Measurements from ENCODE around the gene FNDC10.

The FNDC10 gene

DNA sequence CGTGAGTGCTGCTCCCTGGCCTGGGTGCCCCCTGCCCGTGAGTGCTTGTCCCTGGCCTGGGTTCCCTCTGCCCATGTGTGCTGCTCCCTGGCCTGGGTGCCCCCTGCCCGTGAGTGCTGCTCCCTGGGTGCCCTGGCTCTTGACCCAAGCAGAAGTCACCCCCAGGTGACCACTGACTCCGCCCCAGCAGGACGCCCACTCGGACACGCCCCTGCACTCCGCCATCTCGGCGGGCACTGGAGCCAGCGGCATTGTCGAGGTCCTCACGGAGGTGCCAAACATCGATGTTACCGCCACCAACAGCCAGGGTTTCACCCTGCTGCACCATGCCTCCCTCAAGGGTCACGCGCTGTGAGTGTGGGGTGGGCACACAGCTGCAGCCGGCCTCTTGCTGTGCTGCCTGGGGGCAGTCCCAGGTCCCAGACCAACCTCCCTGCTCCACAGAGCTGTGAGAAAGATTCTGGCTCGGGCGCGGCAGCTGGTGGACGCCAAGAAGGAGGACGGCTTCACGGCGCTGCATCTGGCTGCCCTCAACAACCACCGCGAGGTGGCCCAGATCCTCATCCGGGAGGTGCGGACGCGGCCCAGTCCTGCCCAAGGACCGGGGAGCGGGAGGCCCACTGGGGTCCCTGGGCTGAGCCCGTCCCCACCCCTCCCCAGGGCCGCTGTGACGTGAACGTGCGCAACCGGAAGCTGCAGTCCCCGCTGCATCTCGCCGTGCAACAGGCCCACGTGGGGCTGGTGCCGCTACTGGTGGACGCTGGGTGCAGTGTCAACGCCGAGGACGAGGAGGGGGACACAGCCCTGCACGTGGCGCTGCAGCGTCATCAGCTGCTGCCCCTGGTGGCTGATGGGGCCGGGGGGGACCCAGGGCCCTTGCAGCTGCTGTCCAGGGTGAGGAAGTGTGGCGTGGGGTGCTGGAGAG lies 28.2 kb upstream of the FNDC10 start:
- no peak for DNase-seq (ENCODE audit: low read depth in 2 of 2)

DNA sequence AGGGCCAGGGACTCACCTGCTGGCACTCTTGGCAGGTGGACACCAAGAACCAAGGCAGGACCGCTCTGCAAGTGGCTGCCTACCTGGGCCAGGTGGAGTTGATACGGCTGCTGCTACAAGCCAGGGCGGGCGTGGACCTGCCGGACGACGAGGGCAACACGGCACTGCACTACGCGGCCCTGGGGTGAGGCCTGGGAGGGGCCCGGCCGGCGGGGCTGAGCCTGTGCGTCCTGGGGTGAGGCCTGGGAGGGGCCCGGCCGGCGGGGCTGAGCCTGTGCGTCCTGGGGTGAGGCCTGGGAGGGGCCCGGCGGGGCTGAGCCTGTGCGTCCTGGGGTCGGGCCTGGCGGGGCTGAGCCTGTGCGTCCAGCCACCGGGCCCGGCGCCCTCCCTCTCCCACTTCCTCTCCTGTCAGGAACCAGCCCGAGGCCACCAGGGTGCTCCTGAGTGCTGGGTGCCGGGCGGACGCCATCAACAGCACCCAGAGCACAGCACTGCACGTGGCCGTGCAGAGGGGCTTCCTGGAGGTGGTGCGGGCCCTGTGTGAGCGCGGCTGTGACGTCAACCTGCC lies 27.4 kb upstream of the FNDC10 start:
- no peak for DNase-seq (ENCODE audit: low read depth in 2 of 2)

DNA sequence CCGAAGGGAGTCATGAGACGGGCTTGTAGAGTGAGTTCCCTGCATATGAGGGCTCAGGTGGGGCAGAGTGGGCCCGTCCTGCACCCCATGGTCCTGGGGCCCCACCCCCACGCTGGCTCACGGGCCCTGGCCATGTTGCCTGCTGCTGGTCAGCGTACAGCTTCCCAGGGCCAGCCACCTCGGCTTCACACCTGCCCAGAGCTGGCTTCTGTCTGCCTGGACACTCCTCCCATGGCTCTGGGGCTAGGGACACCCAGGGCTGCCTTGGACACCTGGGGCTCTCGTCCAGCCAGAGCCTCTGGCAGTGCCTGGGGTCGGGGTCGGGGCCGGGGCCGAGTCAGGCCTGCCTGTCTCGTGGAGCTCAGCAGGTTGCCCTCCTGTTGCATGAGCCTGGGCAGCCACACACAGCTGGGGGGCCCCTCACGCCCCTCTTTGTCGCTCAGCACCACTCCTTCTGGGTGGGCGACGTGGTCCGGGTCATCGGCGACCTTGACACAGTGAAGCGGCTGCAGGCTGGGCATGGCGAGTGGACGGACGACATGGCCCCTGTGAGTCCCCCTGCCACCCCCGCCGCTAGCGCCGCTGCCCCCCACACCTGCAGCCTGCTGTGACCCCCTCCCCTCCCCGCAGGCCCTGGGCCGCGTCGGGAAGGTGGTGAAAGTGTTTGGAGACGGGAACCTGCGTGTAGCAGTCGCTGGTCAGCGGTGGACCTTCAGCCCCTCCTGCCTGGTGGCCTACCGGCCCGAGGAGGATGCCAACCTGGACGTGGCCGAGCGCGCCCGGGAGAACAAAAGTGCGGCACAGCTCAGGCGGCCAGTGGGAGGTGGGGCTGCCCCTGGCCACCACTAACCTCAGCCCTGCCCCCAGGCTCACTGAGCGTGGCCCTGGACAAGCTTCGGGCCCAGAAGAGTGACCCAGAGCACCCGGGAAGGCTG lies 26.5 kb upstream of the FNDC10 start:
- DNase-seq (ENCODE audit: low read depth in 2 of 2): no peak

DNA sequence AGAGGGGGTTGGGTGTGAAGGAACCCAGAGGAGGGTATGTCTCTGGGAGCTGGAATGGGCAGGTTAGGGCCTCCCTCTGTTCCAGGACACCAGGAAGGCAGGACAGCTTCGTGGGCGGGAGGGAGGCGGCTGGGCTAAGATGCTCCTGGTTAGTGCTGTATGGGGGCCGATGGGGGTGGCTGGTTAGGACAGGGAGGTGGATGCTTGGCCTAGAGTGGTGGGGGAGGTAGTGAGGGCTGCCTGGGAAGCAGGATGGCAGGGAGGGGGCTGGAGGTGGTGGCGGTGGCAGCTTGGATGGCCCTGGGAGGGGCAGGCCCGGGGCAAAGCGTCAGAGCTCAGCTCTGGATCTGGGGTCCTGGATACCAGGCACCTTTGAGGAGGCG lies 25.9 kb upstream of the FNDC10 start:
- DNase-seq (ENCODE audit: low read depth in 2 of 2): no peak

DNA sequence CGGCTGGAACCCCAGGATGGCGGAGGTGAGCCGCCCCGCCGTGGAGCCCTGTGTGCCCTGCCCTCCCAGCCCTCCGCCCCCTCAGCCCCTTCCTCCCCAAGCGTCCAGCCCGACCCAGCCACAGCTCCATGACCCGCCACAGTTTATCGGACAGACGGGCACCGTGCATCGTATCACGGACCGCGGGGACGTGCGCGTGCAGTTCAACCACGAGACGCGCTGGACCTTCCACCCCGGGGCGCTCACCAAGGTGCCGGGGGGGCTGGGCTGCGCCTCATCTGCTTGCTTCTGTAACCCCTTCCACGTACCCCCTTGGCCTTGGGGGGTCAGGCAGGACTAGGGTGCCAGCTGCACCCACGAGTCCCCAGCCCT lies 25.5 kb upstream of the FNDC10 start:
- no peak for DNase-seq (ENCODE audit: low read depth in 2 of 2)

DNA sequence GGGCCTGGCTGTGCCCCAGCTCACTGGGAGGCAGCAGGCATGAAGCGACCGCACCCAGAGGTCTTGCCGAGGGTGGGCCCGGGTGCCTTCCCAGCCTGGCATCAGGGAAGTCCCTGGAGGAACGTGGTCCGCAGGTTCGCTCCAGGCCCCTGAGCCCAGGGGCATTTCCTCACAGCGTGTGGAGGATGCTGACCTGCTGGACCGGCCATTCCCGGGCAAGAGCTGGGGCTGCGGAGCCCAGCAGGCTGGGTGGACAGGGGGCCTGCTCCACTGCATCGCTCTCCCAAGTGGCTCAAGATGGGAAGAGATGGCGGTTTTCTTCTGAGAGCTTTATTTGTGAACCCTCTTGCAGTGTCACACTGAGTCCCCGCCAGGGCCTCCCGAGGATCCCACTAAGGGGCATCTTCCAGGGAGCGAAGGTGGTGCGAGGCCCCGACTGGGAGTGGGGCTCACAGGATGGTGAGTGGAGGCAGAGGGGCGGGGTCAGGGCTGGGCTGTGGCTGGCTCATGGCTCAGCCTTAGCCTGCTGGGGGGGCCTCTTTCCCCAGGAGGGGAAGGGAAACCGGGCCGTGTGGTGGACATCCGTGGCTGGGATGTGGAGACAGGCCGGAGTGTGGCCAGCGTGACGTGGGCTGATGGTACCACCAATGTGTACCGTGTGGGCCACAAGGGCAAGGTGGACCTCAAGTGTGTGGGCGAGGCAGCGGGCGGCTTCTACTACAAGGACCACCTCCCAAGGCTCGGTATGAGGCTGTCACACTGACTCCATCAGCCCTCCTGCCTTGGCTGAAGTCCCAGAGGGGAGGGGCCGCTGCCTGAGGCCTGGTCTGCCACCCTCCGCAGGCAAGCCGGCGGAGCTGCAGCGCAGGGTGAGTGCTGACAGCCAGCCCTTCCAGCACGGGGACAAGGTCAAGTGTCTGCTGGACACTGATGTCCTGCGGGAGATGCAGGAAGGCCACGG lies 24.8 kb upstream of the FNDC10 start:
- no peak for DNase-seq (ENCODE audit: low read depth in 2 of 2)

DNA sequence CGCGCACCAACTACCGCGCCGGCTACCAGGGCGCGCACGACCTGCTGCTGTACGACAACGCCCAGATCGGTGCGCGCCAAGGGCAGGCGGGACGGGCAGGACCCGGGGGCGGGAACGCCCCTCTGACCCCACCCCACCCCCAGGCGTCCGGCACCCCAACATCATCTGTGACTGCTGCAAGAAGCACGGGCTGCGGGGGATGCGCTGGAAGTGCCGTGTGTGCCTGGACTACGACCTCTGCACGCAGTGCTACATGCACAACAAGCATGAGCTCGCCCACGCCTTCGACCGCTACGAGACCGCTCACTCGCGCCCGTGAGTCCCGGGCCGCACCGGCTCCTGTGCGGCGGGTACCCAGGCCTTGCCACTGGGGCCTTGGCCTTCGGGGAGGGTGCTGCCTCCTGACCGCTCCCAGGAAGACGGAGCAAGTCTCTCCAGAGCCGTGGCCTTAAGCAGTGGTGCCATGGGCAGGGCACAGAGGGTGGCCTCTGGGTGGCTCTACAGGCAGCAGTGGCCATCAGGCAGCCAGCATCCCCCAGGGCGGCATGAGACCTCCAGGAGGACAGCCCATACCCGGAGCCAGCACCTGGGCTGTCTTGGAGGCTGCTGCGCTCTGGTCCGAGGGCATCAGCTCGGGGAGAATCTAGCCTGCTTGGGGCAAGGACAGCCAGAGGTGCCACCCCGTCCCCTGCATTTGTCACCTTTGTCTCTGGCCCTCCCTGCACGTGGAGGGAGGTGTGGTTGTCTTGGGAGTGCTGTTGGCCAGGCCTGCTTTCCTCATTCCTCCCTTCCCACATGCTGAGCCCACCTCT lies 23.9 kb upstream of the FNDC10 start:
- no peak for DNase-seq (ENCODE audit: low read depth in 2 of 2)

DNA sequence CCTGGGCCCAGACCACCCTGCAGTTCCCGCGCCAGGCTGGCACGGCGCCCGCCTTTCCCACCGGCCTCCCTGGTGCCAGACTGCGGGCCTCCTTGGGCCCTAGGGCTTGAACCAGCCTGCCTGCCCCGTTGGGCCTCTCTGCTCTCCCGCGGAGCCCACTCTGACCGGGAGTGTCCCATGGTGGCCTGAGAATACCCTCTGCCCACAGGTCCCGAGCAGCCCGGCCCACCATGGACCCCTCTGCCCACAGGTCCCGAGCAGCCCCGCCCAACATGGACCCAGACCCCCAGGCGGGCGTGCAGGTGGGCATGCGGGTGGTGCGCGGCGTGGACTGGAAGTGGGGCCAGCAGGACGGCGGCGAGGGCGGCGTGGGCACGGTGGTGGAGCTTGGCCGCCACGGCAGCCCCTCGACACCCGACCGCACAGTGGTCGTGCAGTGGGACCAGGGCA lies 23.3 kb upstream of the FNDC10 start:
- no peak for DNase-seq (ENCODE audit: low read depth in 2 of 2)

DNA sequence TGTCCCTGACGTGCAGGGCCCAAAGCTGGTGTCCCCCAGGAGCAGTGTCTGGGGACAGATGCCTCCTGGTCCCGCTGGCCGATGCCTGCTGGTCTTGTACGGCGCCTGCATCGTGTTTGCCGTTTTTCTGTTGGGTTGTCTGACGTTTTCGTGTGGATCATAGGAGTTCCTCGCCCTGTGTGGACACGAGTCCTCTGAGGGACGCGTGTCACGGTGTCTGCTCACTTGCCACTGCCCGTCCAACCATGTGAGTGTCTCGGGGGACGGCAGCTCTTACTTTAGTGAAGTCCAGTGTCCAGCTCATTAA lies 22.8 kb upstream of the FNDC10 start:
- no peak for DNase-seq (ENCODE audit: low read depth in 2 of 2)

DNA sequence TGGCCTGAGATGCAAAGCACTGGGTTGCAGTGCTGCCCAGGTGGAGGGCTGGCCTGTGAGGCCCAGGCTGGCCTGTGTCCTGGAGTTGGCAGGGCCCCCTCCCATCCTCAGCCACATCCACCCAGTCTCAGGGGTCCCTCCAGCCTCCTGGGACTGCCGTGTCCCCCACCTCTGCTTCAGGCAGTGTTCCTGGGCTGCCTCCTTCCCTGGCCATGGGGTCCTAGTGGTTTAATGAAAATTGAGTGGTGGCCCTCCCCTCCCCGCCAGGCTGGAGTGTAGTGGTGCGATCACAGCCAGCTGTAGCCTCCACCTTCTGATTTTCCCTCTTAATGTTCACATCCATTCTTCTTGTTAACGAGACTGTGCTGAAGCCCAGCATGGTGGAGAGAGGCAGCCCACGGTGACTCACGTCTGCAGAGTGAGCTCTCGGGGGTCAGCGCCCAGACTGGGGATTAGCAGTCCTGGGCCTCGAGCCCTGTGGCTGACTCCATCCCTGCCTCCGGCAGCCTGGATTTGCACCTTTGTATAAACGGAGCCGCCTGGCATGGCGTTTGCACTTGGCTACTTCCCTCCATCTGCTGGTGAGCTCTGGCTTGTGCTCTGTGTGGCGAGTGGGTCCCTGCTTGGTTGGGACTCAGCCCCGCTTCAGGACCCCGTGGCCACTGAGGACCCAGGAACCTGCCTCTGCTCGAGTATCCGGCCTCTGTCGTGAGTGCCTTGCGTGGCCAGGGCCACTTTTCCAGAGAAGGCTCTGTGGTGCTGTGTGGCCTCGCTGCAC lies 22.3 kb upstream of the FNDC10 start:
- DNase-seq (ENCODE audit: low read depth in 2 of 2): no peak

DNA sequence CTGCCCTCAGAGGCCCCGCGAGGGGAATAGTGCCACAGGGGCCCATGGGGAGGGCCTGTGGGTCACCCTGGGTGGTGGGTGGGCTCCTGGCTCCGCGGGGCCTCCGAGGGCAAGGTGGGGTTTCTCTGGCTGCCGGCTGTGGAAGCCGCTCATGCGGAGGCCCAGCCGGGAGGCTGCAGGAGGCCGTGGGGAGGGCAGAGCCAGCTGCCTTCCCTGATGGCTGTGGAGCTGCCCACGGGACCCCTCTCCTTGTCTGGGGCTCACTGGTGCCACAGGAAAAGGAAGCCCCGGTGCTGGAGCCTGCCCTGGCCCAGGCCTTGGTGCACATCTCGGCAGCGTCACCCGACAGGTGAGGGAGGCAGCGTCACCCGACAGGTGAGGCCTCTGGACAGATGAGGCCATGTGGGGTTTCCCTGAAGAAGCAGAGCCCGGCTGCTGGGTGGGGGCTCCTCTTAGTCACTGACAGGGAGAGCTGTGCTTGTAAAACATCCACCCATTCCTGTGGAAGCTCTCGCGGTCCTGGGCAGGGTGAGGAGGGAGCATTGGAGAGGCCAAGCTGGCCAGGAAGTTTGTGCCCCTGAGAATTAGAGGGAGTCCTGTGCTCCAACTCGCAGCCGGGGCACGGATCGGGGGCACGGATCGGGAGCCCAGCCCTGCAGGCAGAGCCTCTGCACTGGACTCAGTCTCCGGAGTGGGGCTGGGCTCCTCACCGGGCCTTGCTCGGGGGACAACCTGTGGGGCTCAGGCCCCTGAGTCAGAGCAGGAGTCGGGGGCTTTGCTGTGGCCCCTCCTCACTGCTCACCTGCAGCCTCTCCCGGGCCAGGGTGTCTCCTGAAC lies 21.5 kb upstream of the FNDC10 start:
- DNase-seq (ENCODE audit: low read depth in 2 of 2): no peak

DNA sequence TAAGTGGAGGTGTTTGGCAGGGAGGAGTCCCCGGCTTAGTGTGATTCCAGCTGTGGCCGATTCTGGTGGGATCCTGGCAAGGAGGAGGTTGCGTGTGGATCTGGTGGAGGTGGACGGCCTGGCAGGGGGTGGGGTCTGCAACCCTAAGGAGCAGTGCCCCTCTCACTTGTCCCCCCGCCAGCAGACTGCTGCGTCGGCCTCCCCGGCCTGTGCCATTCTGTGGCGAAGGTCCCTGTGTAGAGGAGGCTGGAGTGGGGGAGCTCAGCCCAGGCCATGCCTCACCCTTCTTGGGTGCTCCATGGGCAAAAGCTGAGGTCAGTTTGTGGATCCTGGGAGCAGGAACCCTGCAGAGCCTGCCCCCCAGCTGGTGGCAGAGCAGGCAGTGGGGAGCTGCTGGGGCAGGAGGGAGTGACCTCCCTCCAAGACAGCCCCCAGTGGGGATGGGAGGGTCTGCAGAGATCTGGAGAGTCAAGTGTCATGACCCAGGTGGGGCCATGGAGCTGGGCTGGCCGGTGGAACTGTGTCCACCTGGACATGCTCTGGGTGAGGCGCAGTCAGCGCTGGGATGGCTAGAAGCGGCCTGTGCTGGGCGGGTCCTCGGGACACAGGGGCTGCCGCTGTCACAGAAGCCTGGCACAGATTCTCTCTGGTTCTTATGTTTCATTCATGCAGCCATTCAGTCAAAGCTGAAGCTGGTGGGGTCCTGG lies 20.7 kb upstream of the FNDC10 start:
- DNase-seq (ENCODE audit: low read depth in 2 of 2): no peak

DNA sequence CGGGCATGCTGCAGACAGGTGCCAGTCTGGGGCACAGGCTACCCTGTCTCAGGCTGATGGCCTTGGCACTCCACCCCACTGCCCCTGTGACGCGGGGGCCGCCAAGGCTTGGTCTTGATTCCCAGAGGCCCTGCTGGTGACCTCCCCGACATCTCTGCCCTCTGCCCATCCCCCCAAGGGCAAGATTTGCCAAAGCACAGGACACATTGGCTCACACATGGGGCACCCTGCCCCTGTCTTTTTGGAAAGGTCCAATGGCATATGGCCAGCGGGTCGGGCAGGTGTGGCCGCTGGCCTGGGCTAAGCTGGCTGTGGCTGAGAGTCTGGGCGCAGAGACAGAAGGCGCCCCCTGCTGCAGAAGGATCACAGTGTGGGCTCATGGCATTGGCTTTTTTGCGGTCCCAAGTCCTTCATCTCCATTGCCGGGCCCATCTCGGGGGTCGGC lies 20.0 kb upstream of the FNDC10 start:
- DNase-seq (ENCODE audit: low read depth in 2 of 2): no peak

DNA sequence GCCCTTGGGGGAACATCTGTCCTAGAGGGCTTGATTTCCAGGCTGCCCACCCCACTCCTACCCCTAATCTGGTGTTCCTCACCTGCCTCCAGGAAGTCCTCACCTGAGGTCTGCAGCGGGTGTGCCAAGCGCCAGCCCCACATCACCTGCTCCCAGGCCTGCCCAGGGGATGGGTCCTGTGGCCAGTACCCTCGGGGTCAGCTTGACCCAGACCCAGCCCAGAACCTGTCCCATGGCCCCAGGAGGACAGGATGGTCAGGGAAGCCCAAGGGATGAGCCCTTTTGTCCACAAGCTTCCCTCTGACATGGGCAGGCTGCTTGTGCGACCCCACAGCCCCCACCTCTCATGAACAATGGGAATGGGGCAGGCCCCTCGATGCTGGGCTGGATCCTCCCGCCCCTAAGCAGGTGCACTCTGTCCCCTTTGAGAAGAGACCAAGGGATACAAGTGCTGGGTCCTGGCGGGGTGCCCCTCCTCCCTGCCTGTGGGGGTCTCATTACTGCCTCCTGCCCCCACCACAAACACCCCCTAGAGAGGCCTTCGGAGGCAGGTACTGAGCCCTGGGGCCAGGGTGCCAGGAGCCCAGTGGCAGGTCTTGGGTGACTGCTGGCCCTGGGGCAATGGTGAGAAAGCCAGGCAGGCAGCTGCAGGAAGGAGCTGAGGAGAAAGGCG lies 18.6 kb upstream of the FNDC10 start:
- no peak for DNase-seq (ENCODE audit: low read depth in 2 of 2)

DNA sequence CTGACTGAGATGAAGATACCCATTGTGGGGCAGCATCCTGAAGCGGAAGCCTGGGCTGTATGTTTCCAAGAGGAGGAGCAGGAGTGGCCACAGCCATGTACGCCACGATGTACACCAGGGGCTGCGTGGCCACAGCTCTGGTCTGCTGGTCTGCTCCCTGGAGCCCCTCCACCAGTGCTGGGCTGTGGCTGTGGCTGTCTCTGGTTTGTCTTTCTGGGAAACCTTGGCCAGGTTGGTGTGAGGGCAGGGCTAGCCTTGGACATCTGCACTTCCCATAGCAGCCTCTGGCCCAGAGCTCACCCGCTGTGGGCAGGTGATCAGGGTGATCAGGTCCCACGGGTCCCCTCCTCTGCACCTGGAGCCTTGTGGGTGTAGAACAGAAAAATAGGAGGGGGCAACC lies 18.0 kb upstream of the FNDC10 start:
- DNase-seq (ENCODE audit: low read depth in 2 of 2): no peak

DNA sequence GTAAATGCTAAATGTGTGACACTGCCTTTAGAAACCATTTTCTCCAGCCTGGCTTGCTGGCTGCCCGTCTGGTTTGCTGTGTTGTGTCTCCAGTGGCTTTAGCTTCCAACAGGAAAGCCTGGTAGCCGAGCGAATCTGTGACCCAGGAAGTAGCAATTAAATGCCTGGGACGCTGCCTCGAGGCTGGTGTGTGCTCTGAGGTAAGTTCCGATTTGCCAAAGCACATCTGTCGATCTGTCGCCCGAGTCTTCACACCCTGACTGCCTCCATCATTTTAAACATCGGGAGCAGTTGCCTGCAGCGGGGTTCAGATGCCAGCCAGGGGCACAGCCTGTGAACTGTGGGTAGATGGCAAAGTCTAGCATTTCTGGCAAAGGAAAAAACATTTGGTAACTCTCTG lies 17.6 kb upstream of the FNDC10 start:
- no peak for DNase-seq (ENCODE audit: low read depth in 2 of 2)

DNA sequence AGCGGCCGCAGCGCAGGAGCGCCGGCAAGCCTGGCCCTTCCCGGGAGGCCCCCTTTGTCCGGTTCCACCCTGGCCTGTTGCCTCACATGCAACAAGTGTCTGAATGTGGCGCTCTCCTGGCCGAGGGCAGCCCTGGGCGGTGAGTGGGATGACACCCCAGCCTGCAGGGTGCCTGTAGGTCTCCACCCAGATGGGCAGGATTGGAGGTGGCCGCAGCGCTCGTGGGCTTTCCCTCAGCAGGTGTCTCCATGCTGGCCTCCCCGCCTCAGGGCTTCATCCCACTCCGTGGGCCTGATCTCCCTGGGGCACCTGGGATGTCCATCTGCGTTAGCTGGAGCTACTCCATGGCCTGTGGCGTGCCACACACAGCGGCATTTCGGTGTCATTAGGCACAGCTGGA lies 16.9 kb upstream of the FNDC10 start:
- no peak for DNase-seq (ENCODE audit: low read depth in 2 of 2)

All from stimulated activated CD8-positive, alpha-beta memory T cell treated with anti-CD3 and anti-CD28 coated beads, Interleukin-15, amount 100 ng/mL, for 4 hours (primary cell).